Measurements from ENCODE around the gene ANKRD53.

ANKRD53 gene

GRCh38 chr2:70978341-70979179, at the start of gene ANKRD53:
Gene ANKRD53 (plus strand): TSS chr2:70978630. CDS start chr2:70978646, 16 bp downstream.
- H3K4me3 ChIP-seq (ENCODE audit: low read depth, low read length) = peak within 1 kb of the TSS; percentile 40
- TF ChIP-seq, protein P1, sequence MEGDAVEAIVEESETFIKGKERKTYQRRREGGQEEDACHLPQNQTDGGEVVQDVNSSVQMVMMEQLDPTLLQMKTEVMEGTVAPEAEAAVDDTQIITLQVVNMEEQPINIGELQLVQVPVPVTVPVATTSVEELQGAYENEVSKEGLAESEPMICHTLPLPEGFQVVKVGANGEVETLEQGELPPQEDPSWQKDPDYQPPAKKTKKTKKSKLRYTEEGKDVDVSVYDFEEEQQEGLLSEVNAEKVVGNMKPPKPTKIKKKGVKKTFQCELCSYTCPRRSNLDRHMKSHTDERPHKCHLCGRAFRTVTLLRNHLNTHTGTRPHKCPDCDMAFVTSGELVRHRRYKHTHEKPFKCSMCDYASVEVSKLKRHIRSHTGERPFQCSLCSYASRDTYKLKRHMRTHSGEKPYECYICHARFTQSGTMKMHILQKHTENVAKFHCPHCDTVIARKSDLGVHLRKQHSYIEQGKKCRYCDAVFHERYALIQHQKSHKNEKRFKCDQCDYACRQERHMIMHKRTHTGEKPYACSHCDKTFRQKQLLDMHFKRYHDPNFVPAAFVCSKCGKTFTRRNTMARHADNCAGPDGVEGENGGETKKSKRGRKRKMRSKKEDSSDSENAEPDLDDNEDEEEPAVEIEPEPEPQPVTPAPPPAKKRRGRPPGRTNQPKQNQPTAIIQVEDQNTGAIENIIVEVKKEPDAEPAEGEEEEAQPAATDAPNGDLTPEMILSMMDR (IDR thresholded peaks at IDR 0.05; ENCODE audit: borderline replicate concordance, insufficient read depth, low read depth, low read length) = no peak

DNA sequence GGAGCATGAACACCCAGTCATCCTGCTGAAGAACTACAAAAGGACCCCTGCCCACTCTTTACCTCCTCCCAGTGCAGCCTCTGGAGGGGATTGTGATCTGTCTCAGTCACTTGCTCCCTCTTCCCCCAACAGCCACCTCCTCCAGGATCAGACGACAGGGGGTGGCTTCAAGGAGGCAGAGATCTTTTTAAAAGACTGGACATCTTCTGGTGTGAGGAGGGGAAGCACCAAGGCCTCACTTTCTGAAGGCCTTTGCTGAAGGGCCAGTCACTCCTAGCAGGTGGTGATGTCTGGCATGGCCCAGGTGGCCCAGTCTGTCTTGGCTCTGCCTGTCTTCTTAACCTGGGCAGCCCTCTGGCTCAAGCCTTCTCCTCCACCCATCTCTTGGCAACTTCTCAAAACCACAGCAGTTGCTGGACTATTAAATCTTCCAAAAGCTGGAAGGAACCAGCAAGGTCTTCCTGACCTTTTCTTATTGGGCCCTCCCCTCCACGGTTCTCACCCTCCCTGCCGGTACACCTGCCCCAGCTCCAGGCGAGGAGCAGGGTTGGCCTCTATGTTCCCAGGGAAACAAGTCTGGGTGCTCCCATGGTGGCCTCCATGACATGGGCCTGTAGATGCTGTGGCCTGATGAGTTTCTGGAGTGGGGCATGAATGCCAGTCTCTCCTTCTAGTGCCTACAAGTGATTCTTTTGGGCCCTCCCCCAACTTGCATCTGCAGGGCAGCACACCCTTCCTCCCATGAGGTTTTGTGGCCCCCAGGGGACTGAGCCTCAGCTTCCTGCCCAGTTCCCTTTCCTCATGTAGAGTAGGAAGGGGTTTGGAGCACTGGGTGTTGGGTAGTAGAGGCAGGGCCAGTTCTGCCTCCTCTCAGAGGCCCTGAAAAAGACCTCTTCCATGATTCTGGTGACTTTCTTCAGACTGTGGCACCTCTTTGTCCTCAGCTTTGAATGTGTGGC, 47.8 kb upstream of the ANKRD53 start:
- H3K4me3 ChIP-seq (ENCODE audit: low read depth, low read length) = no peak overlapping the region
- TF ChIP-seq, protein P1 (IDR thresholded peaks at IDR 0.05; ENCODE audit: borderline replicate concordance, insufficient read depth, low read depth, low read length) = no peak

- no peak overlapping the region for H3K4me3 ChIP-seq (ENCODE audit: low read depth, low read length)
- TF ChIP-seq, protein P1 (IDR thresholded peaks at IDR 0.05; ENCODE audit: borderline replicate concordance, insufficient read depth, low read depth, low read length) = no peak
Measured at GRCh38 chr2:70931376-70932000, 46.9 kb upstream of the ANKRD53 start.

GRCh38 chr2:70932631-70933230, 45.7 kb upstream of the ANKRD53 start:
- TF ChIP-seq, protein P1 (IDR thresholded peaks at IDR 0.05; ENCODE audit: borderline replicate concordance, insufficient read depth, low read depth, low read length) = no peak
- H3K4me3 ChIP-seq (ENCODE audit: low read depth, low read length) = no peak overlapping the region

DNA sequence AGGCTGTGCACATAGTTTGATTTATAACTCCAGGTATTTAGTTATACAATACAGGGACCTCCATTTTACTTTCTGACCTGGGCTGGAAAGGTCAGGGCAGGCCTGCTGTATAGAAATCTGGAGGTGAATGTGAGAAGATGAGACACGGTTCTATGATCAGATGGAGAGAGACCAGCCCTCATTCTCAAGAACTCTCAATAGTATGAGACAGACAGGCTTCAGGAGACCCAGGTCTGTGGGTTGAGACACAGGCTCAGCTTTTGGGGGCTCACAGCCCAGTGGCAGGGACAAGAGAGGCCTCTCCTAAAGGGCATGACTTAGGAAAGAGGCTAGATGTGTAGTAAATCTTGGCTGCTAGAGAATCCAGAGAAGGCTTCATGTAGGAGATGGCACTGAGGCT, 43.4 kb upstream of the ANKRD53 start:
- H3K4me3 ChIP-seq (ENCODE audit: low read depth, low read length) = no peak overlapping the region
- TF ChIP-seq, protein P1 (IDR thresholded peaks at IDR 0.05; ENCODE audit: borderline replicate concordance, insufficient read depth, low read depth, low read length) = no peak

GRCh38 chr2:70935468-70936164, 42.8 kb upstream of the ANKRD53 start, which contains the start of gene ATP6V1B1:
Gene ATP6V1B1 (plus strand): TSS chr2:70935900. CDS start chr2:70935955, 55 bp downstream.
- TF ChIP-seq, protein P1 (IDR thresholded peaks at IDR 0.05; ENCODE audit: borderline replicate concordance, insufficient read depth, low read depth, low read length) = no peak
- H3K4me3 ChIP-seq (ENCODE audit: low read depth, low read length) = no peak within 1 kb of the TSS
